HG03280 (cell line): ENCODE results near the gene C2orf78.
"Not testable (repeated sequence)": the region's sequence is repeated elsewhere in the genome, so short reads cannot be mapped to it uniquely, and the experiment has no call there.

Experiments used
- ATAC-seq: cut with Tn5 transposase; IDR thresholded peaks from one replicate; pipeline ENCODE4 v1.9.1; 2021; ENCODE audit warnings: mild to moderate bottlenecking, moderate library complexity; ENCODE audit not compliant: unreplicated experiment

C2orf78 gene

DNA sequence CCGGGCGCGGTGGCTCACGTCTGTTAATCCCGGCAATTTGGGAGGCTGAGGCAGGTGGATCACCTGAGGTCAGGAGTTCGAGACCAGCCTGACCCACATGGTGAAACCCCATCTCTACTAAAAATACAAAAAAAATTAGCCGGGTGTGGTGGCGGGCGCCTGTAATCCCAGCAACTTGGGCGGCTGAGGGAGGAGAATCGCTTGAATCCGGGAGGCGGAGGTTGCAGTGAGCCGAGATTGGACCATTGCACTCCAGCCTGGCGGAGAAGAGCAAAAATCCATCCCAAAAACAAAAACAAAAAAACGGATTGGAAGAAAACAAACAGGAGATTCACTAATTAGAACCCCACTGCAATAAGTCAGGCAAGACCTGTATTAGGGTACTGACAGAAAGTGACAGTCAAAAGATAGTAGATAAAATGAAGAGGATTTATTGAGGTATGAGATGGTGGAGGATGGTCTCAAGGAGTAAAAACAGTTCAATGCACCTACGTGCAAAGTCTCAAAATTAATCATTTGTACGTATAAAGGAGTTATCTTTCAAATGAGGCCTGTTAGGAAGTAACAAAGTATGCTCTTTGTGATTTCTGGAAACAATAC lies 5.0 kb upstream of the C2orf78 start:
- ATAC-seq, result not testable (repeated sequence)

DNA sequence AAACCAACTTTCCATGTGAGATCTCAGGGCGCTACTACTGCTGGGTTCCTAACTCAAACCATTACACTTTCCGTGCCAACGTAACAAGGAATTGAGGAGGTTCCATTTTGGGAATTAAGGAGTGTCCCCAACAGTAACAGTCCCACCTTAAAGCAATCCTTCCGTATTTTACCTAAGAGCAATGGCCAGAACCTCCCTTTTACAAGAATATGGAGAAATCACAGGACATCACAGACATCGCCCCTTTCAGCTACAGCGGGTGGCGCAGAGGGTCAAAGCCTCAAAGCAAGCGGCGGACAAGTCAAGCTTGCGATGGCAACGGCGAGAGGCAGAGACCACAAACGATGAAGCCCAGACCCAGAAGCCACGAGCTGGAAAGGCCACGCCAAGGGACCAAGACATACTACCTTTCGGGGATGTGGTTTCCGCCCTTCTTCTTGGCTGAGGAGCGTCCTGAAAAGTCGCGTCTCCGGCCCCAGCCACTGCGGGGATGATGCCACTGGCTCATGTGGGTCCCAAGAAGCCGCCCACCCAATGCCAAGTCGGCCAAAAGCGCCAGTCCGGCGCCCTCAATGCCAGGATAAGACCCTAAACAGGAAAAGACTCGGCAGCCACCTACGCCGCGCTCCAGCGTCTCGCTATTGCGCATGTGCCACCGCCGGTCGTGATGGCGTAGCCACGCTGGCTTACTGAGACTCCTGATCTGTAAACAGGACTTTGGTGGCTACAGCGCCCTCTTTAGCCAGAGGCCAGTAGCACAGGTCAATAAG lies 4.3 kb upstream of the C2orf78 start, which contains the start of gene DUSP11:
Gene DUSP11, minus strand, starts transcription at position 637 of the 770 bp plus-strand sequence. Its CDS starts 129 bp downstream, at position 508.
- peak; percentile 97 for ATAC-seq

DNA sequence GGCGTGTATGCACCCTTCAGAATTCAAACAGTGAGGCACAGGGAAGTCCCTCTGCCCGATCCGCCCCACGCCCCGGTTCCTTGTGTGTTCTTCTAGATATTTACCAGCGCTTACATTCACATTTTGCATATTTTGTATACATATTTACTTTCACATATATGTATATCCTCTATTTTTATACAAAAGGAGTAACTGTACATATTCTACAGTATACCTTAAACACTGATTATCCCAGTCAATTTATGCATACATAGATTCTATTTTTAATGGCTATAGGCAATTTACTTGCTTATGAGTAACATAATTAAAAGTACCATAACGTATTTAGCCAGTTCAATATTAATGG lies 3.8 kb upstream of the C2orf78 start:
- ATAC-seq, result no peak

DNA sequence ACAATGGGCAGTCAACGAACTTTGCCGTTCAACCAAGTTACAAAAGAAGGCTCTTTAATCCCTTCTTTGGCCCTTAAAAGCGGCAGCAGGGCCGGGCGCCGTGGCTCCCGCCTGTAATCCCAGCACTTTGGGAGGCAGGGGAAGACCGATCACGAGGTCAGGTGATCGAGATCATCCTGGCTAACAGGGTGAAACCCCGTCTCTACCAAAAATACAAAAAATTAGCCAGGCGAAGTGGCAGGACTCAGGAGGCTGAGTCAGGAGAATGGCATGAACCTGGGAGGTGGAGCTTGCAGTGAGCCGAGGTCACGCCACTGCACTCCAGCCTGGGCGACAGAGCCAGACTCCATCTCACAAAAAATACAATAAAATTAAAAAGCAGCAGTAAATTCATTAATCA lies 581 bp upstream of the C2orf78 start:
- ATAC-seq, result not testable (repeated sequence)

DNA sequence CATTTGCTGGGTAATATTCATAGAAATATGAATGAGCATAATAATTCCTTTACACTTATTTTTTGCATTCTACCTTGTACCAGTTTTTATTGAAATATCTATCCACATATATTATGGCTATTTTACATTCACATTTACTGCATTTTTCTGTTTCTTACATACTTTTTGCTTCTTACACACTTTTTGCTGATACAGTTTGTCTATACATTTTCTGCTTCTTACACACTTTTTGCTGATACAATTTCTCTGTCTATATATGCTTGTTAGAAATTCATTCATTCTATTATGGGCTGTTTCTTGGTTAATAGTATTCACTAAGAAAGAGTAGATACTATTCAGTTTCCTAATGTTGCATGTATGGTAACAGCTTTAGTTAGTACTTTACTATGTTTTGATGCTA lies 27.9 kb downstream of the C2orf78 start:
- no peak for ATAC-seq

DNA sequence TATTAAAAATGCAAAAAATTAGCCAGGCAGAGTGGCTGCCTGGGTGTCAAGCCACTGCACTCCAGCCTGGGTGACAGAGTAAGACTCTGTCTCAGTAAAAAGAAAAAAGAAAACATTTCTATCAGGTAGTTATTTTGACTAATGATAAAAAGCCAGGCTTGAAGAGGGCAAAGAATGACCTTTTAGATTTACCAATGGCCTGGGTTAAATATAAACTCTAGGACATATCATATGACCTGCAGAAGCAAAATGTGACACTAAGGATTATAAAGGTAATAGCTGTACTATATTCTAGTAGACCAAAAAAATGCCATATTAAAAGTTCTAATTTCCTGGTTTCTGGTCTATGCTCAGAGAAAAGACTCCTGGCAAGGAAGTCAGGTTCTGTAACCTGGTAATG lies 28.7 kb downstream of the C2orf78 start:
- no peak for ATAC-seq

DNA sequence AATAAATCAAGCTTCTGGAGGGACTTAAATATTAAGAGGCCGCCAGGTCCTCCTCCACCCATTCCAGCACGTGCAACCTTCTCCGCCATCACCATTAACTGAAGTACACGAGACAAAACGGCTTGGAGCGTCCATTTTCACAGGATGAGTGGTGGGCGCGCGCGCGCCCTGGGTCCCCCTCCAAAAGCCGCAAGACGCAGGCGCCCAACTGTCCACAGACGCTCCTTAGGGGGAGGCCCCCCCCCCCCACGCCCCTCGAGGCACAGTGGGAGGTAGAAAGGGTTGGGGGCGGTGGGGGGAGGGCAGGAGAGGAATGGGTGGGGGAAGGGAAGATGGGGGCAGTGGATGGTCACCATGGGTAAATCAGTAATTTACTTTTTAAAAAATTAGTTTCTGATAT lies 34.3 kb downstream of the C2orf78 start:
- ATAC-seq, result no peak

DNA sequence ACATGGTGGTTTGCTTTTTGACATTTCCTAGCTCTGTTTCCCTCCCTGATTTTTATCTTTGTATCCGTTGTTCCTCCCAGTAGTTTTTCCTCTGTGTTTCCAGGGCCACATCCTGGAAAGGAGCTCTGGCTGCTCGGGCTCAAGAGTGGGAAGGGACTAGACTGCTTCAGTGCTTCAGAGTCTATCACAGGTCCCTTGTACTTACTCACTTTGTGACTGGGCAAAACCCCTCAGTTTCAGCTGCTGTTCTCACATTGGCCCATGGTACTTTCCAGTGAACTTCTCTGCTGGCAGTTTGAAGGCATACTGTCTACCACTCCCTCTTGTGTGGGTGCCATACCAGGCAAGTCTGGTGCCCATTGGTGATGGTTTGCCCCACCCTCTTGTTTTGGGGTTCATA lies 37.2 kb downstream of the C2orf78 start:
- ATAC-seq, result peak; percentile 60

DNA sequence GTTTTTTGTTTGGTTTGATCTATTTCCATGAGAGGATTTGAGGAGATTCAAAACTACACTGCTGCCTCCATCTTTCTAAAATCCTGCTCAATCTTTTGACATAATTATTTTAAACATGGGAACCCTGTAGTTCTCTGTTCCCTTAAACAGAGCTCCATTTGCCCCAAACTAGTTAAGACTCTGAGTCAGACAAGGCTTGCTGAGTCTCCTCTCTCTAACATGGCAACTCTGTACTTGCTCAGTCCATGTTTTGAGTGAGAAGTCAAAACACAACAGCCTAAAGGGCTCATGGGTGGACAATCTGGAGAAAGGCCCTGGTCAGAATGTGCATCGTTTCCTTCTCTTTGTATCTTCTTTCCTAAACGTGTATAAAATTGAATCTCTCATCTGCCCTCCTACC lies 37.7 kb downstream of the C2orf78 start:
- peak; percentile 7 for ATAC-seq

DNA sequence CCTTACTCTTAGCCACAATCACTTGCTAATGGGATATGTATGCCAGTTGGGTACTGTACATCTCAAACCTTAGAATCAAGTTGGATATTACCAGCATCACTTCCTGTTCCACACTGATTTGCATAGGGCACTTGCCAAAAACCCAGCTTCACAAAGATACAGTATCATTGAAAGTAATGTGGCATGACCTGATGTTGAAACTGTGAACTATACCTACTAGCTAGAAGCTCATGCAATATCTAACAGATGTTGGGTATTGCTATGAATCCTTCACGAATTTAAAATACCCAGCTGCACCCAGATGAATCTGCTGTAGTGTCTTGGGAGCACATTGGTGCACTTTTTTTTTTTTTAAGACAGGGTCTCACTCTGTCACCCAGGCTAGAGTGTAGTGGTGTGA lies 38.3 kb downstream of the C2orf78 start:
- no peak for ATAC-seq

DNA sequence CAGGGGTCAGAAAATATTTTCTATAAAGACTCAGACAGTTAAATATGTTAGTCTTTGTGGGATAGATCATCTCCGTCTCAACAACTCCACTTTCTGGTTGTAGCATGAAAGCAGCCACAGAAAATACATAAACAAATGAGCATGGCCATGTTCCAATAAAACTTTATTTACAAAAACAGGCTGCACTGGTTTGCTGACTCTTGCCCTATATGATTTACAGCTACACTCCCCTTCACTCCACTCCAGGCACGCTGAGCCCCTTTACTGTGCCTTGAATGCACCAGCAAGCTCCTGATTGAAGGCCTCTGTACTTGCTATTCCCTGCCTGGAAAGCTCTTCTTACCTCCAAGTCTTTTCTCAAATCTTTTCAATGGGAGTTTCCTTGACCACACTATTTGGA lies 39.0 kb downstream of the C2orf78 start:
- no peak for ATAC-seq

DNA sequence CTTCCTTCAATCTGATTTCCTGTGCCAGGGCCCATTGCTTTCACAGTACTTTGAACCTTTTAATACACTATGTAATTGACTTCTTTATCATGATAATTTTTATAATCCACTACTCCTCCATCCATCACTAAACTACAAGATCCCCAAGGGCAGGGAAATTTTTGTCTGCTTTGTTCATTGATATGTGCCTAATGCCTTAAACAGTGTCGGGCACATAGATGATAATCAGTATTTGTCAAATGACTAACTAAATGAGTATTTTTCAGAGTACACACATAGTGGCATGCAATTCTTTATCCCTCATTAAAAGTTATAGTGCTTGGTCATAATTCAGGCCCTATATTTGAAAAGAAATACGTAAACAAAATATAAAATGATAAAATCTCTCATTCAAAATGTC lies 39.4 kb downstream of the C2orf78 start:
- no peak for ATAC-seq

DNA sequence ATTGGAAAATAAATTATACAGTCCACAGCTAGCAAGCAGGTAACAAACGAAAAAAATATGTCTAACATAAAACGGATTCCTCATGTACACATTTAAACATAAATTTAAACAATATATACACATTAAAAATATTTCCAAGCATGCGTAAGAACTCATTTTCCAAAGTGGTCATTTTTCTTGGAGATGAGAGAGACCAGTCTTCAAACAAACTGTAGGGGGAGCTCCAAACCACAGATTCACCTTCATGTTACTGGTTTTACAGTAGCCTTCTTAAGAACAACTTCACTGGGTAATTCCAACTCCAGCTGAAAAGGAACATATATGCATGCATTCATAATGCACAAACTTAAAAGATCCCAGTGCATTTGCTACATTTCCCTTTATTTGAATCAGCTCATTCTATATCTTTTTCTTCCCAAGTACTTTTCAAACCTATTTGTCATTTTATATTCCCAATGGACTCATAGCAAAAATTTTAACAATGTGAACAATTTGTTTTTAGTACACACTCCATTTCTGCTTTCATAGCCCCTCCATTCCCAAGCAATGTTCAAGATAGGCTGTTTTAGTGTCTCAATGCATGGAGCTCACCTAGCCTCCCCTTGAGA lies 40.0 kb downstream of the C2orf78 start:
- no peak for ATAC-seq

DNA sequence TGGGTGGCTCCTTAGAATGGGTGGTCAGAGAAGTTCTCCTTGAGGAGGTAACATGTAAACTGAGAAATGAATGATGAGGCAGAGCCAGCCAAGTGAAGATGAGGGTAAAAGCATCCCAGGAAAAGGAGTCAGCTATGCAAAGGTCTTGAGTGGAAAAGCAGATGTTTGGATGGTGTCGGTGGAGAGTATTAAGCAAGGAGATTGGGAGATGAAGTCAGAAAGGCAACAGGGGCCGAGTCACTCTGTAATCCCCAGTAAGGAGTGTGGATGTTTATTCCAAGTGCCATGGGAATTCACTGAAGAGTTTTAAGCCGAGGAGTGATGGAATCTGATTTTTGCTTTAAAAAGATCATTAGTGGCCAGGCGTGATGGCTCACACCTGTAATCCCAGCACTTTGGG lies 41.4 kb downstream of the C2orf78 start:
- ATAC-seq, result no peak

DNA sequence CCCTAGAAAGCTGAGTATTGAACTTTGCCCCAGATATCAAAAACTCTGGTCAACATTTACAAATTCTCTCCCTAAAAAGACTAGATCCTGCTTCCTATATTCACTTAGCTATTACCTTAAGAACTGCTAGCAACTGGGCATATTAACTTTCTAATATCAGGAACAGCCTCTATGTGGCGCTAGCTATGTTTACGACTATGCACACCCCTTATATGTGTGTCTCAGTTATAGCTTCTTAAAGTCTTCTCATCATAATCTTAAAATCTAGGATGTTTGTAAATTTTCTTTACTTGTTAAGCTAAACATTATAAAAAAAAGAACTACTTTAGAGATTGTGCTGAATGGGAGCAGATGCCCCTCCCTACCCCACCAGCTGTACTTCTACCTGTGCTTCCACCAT lies 43.0 kb downstream of the C2orf78 start:
- ATAC-seq, result no peak

DNA sequence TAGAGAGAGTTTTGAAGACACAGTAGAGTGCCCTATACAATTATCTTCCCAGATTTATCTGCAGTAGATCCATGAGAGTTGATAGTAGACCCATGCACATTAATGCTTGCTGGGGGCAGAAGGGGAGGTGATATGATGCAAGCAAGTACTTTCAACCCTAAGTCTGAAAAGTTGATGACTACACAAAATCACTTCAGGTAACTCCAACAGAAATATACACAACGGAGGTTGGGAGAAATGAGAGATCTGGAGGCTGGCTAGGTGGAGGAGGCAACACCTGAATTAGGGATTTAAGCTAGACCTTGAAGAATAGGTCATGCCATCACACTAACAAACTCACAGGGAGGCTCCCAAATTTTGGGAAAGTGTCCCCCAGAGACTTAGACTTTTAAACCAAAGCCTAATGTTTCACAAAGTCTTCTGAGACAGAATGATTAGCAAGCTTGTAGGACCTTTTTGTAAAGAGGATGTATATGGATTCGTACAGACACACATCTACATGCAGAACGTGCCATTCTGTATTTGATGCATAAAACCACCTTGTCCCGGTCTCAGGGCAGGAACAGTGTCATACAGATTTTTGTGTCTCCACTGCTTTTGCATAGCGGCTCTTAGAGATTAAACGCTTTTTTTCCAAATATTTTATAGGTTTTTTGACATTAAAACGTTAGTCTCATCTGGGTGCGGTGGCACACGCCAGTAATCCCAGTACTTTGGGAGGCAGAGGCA lies 43.8 kb downstream of the C2orf78 start:
- ATAC-seq, result no peak

DNA sequence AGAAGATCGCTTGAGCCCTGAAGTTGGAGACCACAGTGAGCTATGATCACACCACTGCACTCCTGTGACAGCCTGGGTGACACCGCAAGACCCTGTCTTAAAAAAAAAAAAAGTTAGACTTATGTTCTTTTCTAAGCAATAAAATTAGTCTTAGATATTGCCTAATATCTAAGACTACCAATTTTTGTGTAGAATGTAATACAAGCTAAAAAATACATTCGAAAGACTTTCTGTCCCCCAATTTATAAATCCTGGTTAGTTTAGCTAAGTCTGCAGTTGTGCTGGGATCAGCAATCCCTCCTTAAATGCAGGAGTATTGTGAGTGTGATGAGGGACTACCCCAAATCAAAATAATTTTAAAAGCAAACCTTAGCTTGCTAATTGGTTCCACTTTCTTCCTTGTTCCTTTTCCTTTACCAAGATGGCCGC lies 44.4 kb downstream of the C2orf78 start:
- no peak for ATAC-seq

DNA sequence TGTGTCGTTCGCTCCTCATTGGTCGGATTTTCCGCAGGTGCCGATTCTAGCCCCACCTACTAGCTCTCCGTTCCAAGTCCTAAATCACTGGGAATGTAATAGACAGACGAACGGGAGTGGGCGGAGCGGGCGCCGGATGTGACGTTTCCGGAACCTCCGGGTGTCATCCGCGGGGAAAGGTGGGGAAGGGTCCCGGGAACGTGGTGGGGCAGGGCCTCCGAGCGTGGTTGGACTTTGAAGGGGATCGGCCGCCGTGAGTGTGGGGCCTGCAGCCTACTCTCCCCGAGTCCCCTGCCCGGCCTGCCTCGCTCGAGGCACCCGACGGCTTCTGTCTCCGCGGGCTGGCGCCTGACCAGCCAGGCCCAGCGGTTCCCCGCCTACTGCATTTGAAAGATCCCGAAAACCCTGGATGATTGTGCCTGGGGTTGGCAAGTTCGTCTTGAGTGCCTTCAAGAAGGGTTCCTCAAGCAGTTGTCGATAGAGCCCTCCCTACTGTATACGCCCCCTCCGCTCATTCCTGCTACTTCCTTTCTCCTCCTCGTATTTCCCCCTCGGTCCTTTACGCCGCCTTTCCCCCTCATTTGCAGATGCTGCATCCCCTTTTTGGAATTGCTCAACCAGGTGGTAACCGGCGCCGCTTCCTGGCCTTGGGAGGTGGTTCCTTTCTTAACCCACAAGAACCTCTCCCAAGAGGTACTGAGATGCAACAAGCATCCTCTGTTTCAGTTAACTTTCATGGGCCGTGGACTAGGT lies 45.0 kb downstream of the C2orf78 start, which contains the start of gene STAMBP:
Gene STAMBP, plus strand, starts transcription at position 144 of the 753 bp plus-strand sequence. CDS start 1,896 bp downstream, outside the sequence.
- ATAC-seq, result peak; percentile 83

DNA sequence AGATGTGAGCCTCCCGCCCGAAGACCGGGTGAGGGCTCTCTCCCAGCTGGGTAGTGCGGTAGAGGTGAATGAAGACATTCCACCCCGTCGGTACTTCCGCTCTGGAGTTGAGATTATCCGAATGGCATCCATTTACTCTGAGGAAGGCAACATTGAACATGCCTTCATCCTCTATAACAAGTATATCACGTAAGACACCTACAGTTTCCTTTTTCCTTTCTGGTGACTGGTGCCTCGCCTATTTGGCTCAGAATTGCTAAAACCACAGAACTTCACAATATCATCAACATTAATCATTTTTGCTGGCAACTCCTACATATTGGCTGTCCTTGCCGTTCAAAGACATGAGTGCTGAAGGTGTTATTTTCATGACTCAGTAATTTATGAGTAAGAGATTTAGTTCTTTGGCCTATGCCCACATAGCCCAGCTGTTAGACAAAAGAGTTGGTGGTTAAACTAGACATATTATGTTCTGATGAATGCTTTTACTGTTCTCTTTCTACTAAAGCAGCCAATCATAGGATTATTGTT lies 47.0 kb downstream of the C2orf78 start:
- ATAC-seq, result no peak

DNA sequence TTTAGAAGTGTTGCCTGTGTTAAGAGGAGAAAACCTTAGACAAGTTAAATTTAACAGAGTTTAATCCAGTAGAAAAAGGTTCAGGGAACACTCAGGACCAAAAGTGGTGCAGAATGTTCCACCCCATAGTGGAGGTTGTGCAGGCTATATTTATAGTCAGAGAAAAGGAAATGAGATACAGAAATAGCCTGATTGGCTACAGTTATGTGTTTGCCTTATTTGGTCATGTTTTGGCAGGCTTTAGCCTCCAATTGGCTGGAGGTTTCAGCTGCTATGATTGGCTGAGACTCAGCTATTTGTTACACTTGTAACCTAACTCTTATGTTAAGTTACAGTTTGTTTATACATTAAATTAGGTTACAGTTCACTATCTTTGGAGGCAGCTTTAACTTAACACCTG lies 48.9 kb downstream of the C2orf78 start:
- no peak for ATAC-seq
